Measurements from ENCODE around the gene TMC1.

DNA sequence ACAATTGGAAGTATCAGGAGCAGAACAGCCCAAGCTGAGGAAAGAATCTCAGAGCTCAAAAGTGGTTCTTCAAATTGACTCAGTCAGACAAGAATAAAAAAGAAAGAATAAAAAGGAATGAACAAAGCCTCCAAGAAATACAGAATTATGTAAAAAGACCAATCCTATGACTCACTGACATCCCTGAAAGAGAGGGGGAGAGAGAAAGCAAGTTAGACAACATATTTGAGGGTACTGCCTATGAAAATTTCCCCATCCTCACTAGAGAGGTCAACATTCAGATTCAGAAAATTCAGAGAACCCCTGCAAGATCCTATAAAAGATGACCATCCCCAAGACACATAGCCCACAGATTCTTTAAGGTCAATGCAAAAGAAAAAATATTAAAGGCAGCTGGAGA is 258.2 kb downstream of the TMC1 start:
- TF ChIP-seq, protein P1, sequence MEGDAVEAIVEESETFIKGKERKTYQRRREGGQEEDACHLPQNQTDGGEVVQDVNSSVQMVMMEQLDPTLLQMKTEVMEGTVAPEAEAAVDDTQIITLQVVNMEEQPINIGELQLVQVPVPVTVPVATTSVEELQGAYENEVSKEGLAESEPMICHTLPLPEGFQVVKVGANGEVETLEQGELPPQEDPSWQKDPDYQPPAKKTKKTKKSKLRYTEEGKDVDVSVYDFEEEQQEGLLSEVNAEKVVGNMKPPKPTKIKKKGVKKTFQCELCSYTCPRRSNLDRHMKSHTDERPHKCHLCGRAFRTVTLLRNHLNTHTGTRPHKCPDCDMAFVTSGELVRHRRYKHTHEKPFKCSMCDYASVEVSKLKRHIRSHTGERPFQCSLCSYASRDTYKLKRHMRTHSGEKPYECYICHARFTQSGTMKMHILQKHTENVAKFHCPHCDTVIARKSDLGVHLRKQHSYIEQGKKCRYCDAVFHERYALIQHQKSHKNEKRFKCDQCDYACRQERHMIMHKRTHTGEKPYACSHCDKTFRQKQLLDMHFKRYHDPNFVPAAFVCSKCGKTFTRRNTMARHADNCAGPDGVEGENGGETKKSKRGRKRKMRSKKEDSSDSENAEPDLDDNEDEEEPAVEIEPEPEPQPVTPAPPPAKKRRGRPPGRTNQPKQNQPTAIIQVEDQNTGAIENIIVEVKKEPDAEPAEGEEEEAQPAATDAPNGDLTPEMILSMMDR (IDR thresholded peaks at IDR 0.05): no peak
- no peak for TF ChIP-seq POLR2A (IDR thresholded peaks at IDR 0.05)

Measured in transverse colon (tissue), 3 donors.